Measurements from ENCODE around the gene CNOT6L. TPM values are rescaled to one million over a fixed set of nuclear protein-coding genes. Genes with fewer than 3 reads are reported as not detected.

Gene CNOT6L
- total and polyA plus RNA-seq, 7 donors = 4.2 to 21.6 (median 17.5) TPM

DNA sequence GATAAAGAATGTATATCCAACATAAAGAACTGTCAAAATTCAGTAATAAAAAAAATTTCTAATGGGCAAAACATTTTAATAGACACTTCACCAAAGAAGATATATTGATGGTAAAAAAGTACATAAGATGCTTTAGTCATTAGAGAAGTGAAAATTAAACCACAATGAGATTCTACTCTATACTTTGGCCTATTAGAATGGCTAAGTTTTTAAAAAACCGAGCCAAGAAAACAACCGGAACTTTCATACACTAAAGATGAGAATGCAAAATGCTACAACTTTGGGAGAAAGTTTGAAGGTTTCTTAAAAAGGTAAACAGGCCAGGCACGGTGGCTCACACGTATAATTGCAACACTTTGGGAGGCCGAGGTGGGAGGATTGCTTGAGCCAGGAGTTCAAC is 20.8 kb downstream of the CNOT6L start:
- WGBS, 2 donors = 78 to 87% methylated on average over 5 of the region's 5 CpGs
- H3K4me1 ChIP-seq = peaks cover 0 to 44% (median 24%) of the 10 kb centered on the region in 4 donors
- no peak for DNase-seq
- no peak overlapping the region for H3K4me3 ChIP-seq
- no peaks in the 10 kb centered on the region for H3K36me3 ChIP-seq
- TF ChIP-seq POLR2AphosphoS5 (IDR thresholded peaks at IDR 0.05) = no peak
- TF ChIP-seq EP300 (IDR thresholded peaks at IDR 0.05) = no peak
- TF ChIP-seq CTCF (IDR thresholded peaks at IDR 0.05) = no peak
- TF ChIP-seq POLR2A (IDR thresholded peaks at IDR 0.05) = no peak
- intact Hi-C loops (cut with DNase I) = no loop called here
- H3K9me3 ChIP-seq = peaks cover 0 to 4% (median 0%) of the 10 kb centered on the region in 4 donors
- no peak overlapping the region for H3K27ac ChIP-seq
- H3K27me3 ChIP-seq = no peaks in the 10 kb centered on the region

GRCh38 chr4:77797239-77797638 is 21.9 kb downstream of the CNOT6L start:
- H3K27ac ChIP-seq = no peak overlapping the region
- H3K27me3 ChIP-seq = no peaks in the 10 kb centered on the region
- no peaks in the 10 kb centered on the region for H3K36me3 ChIP-seq
- H3K4me3 ChIP-seq = no peak overlapping the region
- H3K9me3 ChIP-seq = peaks cover 0 to 4% (median 0%) of the 10 kb centered on the region in 4 donors
- TF ChIP-seq CTCF (IDR thresholded peaks at IDR 0.05) (no peak), POLR2AphosphoS5 (IDR thresholded peaks at IDR 0.05) (no peak), POLR2A (IDR thresholded peaks at IDR 0.05) (no peak), EP300 (IDR thresholded peaks at IDR 0.05) (no peak)
- DNase-seq = no peak
- peaks cover 0 to 45% (median 28%) of the 10 kb centered on the region in 4 donors for H3K4me1 ChIP-seq
- intact Hi-C loops (cut with DNase I) = no loop called here

GRCh38 chr4:77795326-77795725 is 23.8 kb downstream of the CNOT6L start:
- no peaks in the 10 kb centered on the region for H3K27me3 ChIP-seq
- no peak overlapping the region for H3K4me3 ChIP-seq
- no peaks in the 10 kb centered on the region for H3K36me3 ChIP-seq
- 95% methylated on average over 1 of the region's 1 CpG for WGBS, 2 donors
- H3K9me3 ChIP-seq = peaks cover 0 to 4% (median 0%) of the 10 kb centered on the region in 4 donors
- H3K27ac ChIP-seq = no peak overlapping the region
- TF ChIP-seq POLR2A (IDR thresholded peaks at IDR 0.05) (no peak), CTCF (IDR thresholded peaks at IDR 0.05) (no peak), EP300 (IDR thresholded peaks at IDR 0.05) (no peak), POLR2AphosphoS5 (IDR thresholded peaks at IDR 0.05) (no peak)
- peaks cover 0 to 26% (median 17%) of the 10 kb centered on the region in 4 donors for H3K4me1 ChIP-seq
- DNase-seq = no peak
- intact Hi-C loops (cut with DNase I) = no loop called here

DNA sequence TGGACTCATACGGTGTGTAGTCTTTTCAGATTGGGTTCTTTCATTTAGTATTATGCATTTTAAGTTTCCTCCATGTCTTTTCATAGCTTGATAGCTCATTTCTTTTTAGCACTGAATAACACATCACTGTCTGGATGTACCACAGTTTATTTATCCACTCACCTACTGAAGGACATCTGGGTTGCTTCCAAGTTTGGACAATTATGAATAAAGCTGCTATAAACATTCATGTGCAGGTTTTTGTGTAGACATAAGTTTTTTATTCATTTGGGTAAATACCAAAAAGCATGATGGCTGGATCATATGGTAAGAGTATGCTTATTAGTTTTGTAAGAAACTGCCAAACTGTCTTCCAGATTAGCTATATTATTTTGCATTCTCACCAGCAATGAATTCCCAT is 29.0 kb downstream of the CNOT6L start:
- intact Hi-C loops (cut with DNase I) = no loop called here
- H3K27ac ChIP-seq = no peak overlapping the region
- peaks cover 0 to 32% (median 20%) of the 10 kb centered on the region in 4 donors for H3K4me1 ChIP-seq
- no peak for TF ChIP-seq POLR2AphosphoS5 (IDR thresholded peaks at IDR 0.05)
- no peak for TF ChIP-seq CTCF (IDR thresholded peaks at IDR 0.05)
- TF ChIP-seq EP300 (IDR thresholded peaks at IDR 0.05) = no peak
- TF ChIP-seq POLR2A (IDR thresholded peaks at IDR 0.05) = no peak
- no peaks in the 10 kb centered on the region for H3K27me3 ChIP-seq
- H3K9me3 ChIP-seq = peaks cover 0 to under 1% (median 0%) of the 10 kb centered on the region in 4 donors
- no peaks in the 10 kb centered on the region for H3K36me3 ChIP-seq
- WGBS, 2 donors = 91 to 92% methylated on average over 1 of the region's 1 CpG
- H3K4me3 ChIP-seq = no peak overlapping the region
- DNase-seq = no peak

- intact Hi-C loops (cut with DNase I) = no loop called here
- DNase-seq = no peak
- Histone ChIP-seq H3K9me3 (no peaks in the 10 kb centered on the region), H3K27ac (no peak overlapping the region), H3K36me3 (no peaks in the 10 kb centered on the region), H3K27me3 (no peaks in the 10 kb centered on the region), H3K4me3 (no peak overlapping the region), H3K4me1 (peaks cover 0 to 32% (median 23%) of the 10 kb centered on the region in 4 donors)
- no peak for TF ChIP-seq CTCF (IDR thresholded peaks at IDR 0.05)
- WGBS, 2 donors = 73 to 84% methylated on average over 2 of the region's 2 CpGs
Measured at GRCh38 chr4:77788990-77789389, 30.2 kb downstream of the CNOT6L start.
